GM23338 (cell line): ENCODE results near the gene ZMAT3. TPM values are rescaled to one million over a fixed set of nuclear protein-coding genes. Genes with fewer than 3 reads are reported as not detected.

Experiments used
- ATAC-seq: fragments of 200-7000 bp; cut with Tn5 transposase; 3 replicates; pipeline ENCODE4 v1.9.1; 2020
- DNase-seq: peaks from one replicate; pipeline ENCODE4 v3.0.0-alpha.2; 2015; ENCODE audit warnings: low spot score
- H2AFZ ChIP-seq: fragments of 200-600 bp; sonication (generic); 2 replicates; pipeline ENCODE4 v1.8.0; 2016; ENCODE audit warnings: antibody characterized with exemption, mild to moderate bottlenecking, moderate library complexity
- H3F3A ChIP-seq: fragments of 200-600 bp; sonication (generic); replicated peaks from 2 replicates; pipeline ENCODE4 v1.8.0; 2017; ENCODE audit warnings: antibody characterized with exemption, mixed run types, low read depth
- H3K27ac ChIP-seq: fragments of 200-600 bp; sonication (generic); 2 replicates; pipeline ENCODE4 v1.6.1; 2016; ENCODE audit warnings: low read depth
- H3K27me3 ChIP-seq: fragments of 200-600 bp; sonication (generic); 2 replicates; pipeline ENCODE4 v1.8.0; 2016; ENCODE audit warnings: mild to moderate bottlenecking, mixed run types, moderate library complexity; ENCODE audit not compliant: insufficient read depth
- H3K36me3 ChIP-seq: fragments of 200-600 bp; sonication (generic); 2 replicates; pipeline ENCODE4 v1.8.0; 2016; ENCODE audit warnings: mild to moderate bottlenecking; ENCODE audit not compliant: insufficient read depth
- H3K4me1 ChIP-seq: fragments of 200-600 bp; sonication (generic); 2 replicates; pipeline ENCODE4 v1.8.0; 2016; ENCODE audit warnings: mild to moderate bottlenecking, moderate library complexity; ENCODE audit not compliant: insufficient read depth
- H3K4me2 ChIP-seq: fragments of 200-600 bp; sonication (generic); 2 replicates; pipeline ENCODE4 v1.7.1; 2017; ENCODE audit warnings: mixed run types
- H3K4me3 ChIP-seq: fragments of 200-600 bp; sonication (generic); 2 replicates; pipeline ENCODE4 v1.6.1; 2016; ENCODE audit warnings: mixed run types
- H3K79me2 ChIP-seq: fragments of 200-600 bp; sonication (generic); replicated peaks from 2 replicates; pipeline ENCODE4 v1.8.0; 2017; ENCODE audit warnings: mild to moderate bottlenecking; ENCODE audit not compliant: insufficient read depth
- H3K9me2 ChIP-seq: fragments of 200-600 bp; sonication (generic); 2 replicates; pipeline ENCODE4 v1.8.0; 2017; ENCODE audit not compliant: insufficient read depth
- H4K20me1 ChIP-seq: fragments of 200-600 bp; sonication (generic); replicated peaks from 2 replicates; pipeline ENCODE4 v1.8.0; 2017; ENCODE audit warnings: mild to moderate bottlenecking; ENCODE audit not compliant: insufficient read depth
- H3K27ac Mint-ChIP-seq: 2 replicates; pipeline ENCODE4 v1.8.0; 2020; ENCODE audit warnings: inconsistent platforms, mild to moderate bottlenecking, moderate library complexity, mixed read lengths
- H3K27me3 Mint-ChIP-seq: 3 replicates; pipeline ENCODE4 v1.8.0; 2022; ENCODE audit warnings: low read depth, mild to moderate bottlenecking, moderate library complexity, mixed read lengths, inconsistent platforms; ENCODE audit not compliant: insufficient read depth, poor library complexity
- H3K36me3 Mint-ChIP-seq: 3 replicates; pipeline ENCODE4 v1.8.0; 2021; ENCODE audit warnings: low read depth, mild to moderate bottlenecking, inconsistent platforms, moderate library complexity, mixed read lengths
- H3K4me1 Mint-ChIP-seq: 3 replicates; pipeline ENCODE4 v1.8.0; 2020; ENCODE audit warnings: mild to moderate bottlenecking, inconsistent platforms, mixed read lengths
- H3K4me3 Mint-ChIP-seq: 3 replicates; pipeline ENCODE4 v1.8.0; 2021; ENCODE audit warnings: moderate library complexity, mild to moderate bottlenecking, inconsistent platforms, mixed read lengths
- H3K9me3 Mint-ChIP-seq: 3 replicates; pipeline ENCODE4 v1.8.0; 2020; ENCODE audit warnings: moderate library complexity, mild to moderate bottlenecking, inconsistent platforms, mixed read lengths
- CREB1 ChIP-seq: fragments of 250-450 bp; sonication (Bioruptor Pico); IDR thresholded peaks from 2 replicates; pipeline ENCODE4 v1.5.0; 2020; ENCODE audit warnings: low read depth, mild to moderate bottlenecking, moderate library complexity
- EZH2 ChIP-seq: fragments of 200-600 bp; sonication (generic); IDR thresholded peaks from one replicate; pipeline ENCODE4 v1.8.0; 2017; ENCODE audit warnings: antibody characterized with exemption, mild to moderate bottlenecking, low read depth; ENCODE audit not compliant: unreplicated experiment
- STAT1 ChIP-seq: IDR thresholded peaks from one replicate; pipeline ENCODE4 v1.6.1; 2016; ENCODE audit warnings: antibody characterized with exemption; ENCODE audit not compliant: unreplicated experiment
- polyA plus RNA-seq: library from polyadenylated mRNA; unstranded; fragments of >200 nt; fragmentation: Nextera tagmentation; extraction: Ambion mirVana; gene quantifications from 2 replicates; pipeline ENCODE4 v1.2.1, GENCODE V29; 2016
- total RNA-seq: library from RNA; depleted of rRNA; stranded (reverse); fragments of >200 nt; shearing (Covaris generic); gene quantifications from 2 replicates; pipeline ENCODE4 v1.2.3, GENCODE V29; 2014
- TF ChIP-seq, protein P1 (sequence below), 2 experiments: fragments of 200-600 bp in 1 of 2; sonication (generic) in 1 of 2; conservative IDR thresholded peaks; 2 replicates each; pipeline versions ENCODE4 v1.5.1 to v1.6.1; 2016 to 2017; ENCODE audit warnings: antibody characterized with exemption in 2 of 2, low read depth in 2 of 2, mild to moderate bottlenecking in 2 of 2, moderate library complexity in 1 of 2
- TF ChIP-seq, protein P2 (sequence below): IDR thresholded peaks from 2 replicates; pipeline ENCODE4 v1.6.1; 2016; ENCODE audit warnings: antibody characterized with exemption
- TF ChIP-seq, protein P3 (sequence below): fragments of 250-450 bp; sonication (Bioruptor Pico); IDR thresholded peaks from 2 replicates; pipeline ENCODE4 v1.5.0; 2020; ENCODE audit warnings: mild to moderate bottlenecking, moderate library complexity

ZMAT3 gene
- total and polyA plus RNA-seq, 2 experiments from 2014 or later, result 10.0 to 17.3 TPM

DNA sequence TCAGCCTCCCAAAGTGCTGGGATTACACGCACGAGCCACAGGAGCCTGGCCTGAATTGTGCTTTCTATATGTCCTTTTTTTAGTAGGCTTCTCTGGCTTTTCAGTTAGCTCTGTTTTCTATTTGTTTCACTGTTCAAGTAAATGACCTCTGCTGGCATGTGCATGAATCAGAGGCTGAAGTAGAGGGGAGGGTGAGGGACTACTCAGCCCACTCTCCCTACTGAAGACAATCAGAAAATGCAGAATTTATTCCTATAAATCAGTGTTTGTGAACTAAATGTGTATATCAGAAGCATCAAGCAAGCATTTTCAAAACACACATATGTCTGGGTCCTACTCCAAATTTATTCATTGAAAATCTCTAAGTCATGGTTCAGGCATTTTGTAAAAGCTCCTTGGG lies 45.0 kb downstream of the ZMAT3 start:
- DNase-seq, result no peak
- no peak overlapping the region for H3K27ac Mint-ChIP-seq

More for the DNA sequence above, 45.0 kb downstream of the ZMAT3 start:
- Mint-ChIP-seq H3K9me3 (peaks cover 5% of the 10 kb centered on the region), H3K4me1 (peaks cover 5% of the 10 kb centered on the region; the same call in 2 of the 3 replicates), H3K4me3 (no peak overlapping the region), H3K36me3 (peaks cover 14% of the 10 kb centered on the region), H3K27me3 (no peaks in the 10 kb centered on the region)
- Histone ChIP-seq H3K27me3 (no peaks in the 10 kb centered on the region), H3K4me1 (0 out of 2 replicates have a peak, but pooled peaks cover 4% of the 10 kb centered on the region), H3K4me3 (no peak overlapping the region), H3K36me3 (peaks cover 2% of the 10 kb centered on the region; the same call in 1 of the 2 replicates), H3K27ac (no peak overlapping the region), H2AFZ (no peak overlapping the region), H3K4me2 (no peak overlapping the region), H3K79me2 (no peaks in the 10 kb centered on the region), H3F3A (no peaks in the 10 kb centered on the region), H4K20me1 (no peaks in the 10 kb centered on the region), H3K9me2 (peaks cover 3% of the 10 kb centered on the region; the same call in 1 of the 2 replicates)
- no peak for ATAC-seq
- TF ChIP-seq, protein P1, sequence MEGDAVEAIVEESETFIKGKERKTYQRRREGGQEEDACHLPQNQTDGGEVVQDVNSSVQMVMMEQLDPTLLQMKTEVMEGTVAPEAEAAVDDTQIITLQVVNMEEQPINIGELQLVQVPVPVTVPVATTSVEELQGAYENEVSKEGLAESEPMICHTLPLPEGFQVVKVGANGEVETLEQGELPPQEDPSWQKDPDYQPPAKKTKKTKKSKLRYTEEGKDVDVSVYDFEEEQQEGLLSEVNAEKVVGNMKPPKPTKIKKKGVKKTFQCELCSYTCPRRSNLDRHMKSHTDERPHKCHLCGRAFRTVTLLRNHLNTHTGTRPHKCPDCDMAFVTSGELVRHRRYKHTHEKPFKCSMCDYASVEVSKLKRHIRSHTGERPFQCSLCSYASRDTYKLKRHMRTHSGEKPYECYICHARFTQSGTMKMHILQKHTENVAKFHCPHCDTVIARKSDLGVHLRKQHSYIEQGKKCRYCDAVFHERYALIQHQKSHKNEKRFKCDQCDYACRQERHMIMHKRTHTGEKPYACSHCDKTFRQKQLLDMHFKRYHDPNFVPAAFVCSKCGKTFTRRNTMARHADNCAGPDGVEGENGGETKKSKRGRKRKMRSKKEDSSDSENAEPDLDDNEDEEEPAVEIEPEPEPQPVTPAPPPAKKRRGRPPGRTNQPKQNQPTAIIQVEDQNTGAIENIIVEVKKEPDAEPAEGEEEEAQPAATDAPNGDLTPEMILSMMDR (conservative IDR thresholded peaks at IDR 0.05; ENCODE audit: low read depth in 2 of 2), result no peak
- no peak for TF ChIP-seq CREB1
- no peak for TF ChIP-seq EZH2
- no peak for TF ChIP-seq STAT1
- TF ChIP-seq, protein P2, sequence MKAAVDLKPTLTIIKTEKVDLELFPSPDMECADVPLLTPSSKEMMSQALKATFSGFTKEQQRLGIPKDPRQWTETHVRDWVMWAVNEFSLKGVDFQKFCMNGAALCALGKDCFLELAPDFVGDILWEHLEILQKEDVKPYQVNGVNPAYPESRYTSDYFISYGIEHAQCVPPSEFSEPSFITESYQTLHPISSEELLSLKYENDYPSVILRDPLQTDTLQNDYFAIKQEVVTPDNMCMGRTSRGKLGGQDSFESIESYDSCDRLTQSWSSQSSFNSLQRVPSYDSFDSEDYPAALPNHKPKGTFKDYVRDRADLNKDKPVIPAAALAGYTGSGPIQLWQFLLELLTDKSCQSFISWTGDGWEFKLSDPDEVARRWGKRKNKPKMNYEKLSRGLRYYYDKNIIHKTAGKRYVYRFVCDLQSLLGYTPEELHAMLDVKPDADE, result no peak
- TF ChIP-seq, protein P3, sequence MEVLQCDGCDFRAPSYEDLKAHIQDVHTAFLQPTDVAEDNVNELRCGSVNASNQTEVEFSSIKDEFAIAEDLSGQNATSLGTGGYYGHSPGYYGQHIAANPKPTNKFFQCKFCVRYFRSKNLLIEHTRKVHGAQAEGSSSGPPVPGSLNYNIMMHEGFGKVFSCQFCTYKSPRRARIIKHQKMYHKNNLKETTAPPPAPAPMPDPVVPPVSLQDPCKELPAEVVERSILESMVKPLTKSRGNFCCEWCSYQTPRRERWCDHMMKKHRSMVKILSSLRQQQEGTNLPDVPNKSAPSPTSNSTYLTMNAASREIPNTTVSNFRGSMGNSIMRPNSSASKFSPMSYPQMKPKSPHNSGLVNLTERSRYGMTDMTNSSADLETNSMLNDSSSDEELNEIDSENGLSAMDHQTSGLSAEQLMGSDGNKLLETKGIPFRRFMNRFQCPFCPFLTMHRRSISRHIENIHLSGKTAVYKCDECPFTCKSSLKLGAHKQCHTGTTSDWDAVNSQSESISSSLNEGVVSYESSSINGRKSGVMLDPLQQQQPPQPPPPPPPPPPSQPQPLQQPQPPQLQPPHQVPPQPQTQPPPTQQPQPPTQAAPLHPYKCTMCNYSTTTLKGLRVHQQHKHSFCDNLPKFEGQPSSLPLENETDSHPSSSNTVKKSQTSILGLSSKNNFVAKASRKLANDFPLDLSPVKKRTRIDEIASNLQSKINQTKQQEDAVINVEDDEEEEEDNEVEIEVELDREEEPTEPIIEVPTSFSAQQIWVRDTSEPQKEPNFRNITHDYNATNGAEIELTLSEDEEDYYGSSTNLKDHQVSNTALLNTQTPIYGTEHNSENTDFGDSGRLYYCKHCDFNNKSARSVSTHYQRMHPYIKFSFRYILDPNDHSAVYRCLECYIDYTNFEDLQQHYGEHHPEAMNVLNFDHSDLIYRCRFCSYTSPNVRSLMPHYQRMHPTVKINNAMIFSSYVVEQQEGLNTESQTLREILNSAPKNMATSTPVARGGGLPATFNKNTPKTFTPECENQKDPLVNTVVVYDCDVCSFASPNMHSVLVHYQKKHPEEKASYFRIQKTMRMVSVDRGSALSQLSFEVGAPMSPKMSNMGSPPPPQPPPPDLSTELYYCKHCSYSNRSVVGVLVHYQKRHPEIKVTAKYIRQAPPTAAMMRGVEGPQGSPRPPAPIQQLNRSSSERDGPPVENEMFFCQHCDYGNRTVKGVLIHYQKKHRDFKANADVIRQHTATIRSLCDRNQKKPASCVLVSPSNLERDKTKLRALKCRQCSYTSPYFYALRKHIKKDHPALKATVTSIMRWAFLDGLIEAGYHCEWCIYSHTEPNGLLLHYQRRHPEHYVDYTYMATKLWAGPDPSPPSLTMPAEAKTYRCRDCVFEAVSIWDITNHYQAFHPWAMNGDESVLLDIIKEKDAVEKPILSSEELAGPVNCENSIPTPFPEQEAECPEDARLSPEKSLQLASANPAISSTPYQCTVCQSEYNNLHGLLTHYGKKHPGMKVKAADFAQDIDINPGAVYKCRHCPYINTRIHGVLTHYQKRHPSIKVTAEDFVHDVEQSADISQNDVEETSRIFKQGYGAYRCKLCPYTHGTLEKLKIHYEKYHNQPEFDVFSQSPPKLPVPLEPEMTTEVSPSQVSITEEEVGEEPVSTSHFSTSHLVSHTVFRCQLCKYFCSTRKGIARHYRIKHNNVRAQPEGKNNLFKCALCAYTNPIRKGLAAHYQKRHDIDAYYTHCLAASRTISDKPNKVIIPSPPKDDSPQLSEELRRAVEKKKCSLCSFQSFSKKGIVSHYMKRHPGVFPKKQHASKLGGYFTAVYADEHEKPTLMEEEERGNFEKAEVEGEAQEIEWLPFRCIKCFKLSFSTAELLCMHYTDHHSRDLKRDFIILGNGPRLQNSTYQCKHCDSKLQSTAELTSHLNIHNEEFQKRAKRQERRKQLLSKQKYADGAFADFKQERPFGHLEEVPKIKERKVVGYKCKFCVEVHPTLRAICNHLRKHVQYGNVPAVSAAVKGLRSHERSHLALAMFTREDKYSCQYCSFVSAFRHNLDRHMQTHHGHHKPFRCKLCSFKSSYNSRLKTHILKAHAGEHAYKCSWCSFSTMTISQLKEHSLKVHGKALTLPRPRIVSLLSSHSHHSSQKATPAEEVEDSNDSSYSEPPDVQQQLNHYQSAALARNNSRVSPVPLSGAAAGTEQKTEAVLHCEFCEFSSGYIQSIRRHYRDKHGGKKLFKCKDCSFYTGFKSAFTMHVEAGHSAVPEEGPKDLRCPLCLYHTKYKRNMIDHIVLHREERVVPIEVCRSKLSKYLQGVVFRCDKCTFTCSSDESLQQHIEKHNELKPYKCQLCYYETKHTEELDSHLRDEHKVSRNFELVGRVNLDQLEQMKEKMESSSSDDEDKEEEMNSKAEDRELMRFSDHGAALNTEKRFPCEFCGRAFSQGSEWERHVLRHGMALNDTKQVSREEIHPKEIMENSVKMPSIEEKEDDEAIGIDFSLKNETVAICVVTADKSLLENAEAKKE (CRISPR knock-in tag), result no peak
